Cardiac muscle cell (in vitro differentiated cells and primary cell): ENCODE data around the gene CBFA2T3. TPM values are rescaled to one million over a fixed set of nuclear protein-coding genes. Genes with fewer than 3 reads are reported as not detected.

Source experiments
- DNase-seq, 2 donors: peaks; one replicate each; pipeline versions ENCODE4 v3.0.0 to v3.0.0-alpha.2; 2010 to 2017; ENCODE audit warnings: low read depth in 1 of 2, low spot score in 1 of 2
- H3K27ac ChIP-seq: fragments of 200-600 bp; sonication (generic); 2 replicates; pipeline ENCODE4 v1.5.1; 2016
- H3K27me3 ChIP-seq: fragments of 200-600 bp; sonication (generic); 2 replicates; pipeline ENCODE4 v1.6.0; 2016; ENCODE audit warnings: control low read depth
- H3K36me3 ChIP-seq: fragments of 200-600 bp; sonication (generic); 2 replicates; pipeline ENCODE4 v1.5.1; 2016; ENCODE audit warnings: control low read depth
- H3K4me1 ChIP-seq: fragments of 200-600 bp; sonication (generic); 2 replicates; pipeline ENCODE4 v1.8.1; 2017; ENCODE audit warnings: low read depth, mild to moderate bottlenecking, mixed run types
- H3K4me3 ChIP-seq: fragments of 200-600 bp; sonication (generic); 2 replicates; pipeline ENCODE4 v1.5.1; 2016; ENCODE audit warnings: mild to moderate bottlenecking
- H3K9me3 ChIP-seq: fragments of 200-600 bp; sonication (generic); 2 replicates; pipeline ENCODE4 v1.5.1; 2017; ENCODE audit warnings: low read depth, mild to moderate bottlenecking, control low read depth
- CTCF ChIP-seq: IDR thresholded peaks from 2 replicates; pipeline ENCODE4 v1.5.1; 2012; ENCODE audit warnings: low read depth, mild to moderate bottlenecking, low read length
- polyA plus RNA-seq: library from polyadenylated mRNA; unstranded; fragments of >200 nt; fragmentation: Nextera tagmentation; extraction: Ambion mirVana; gene quantifications from 2 replicates; pipeline ENCODE4 v1.2.1, GENCODE V29; 2016
- total RNA-seq: library from RNA; depleted of rRNA; stranded (reverse); fragments of >200 nt; gene quantifications from 2 replicates; pipeline ENCODE4 v1.2.3, GENCODE V29; 2016

Gene CBFA2T3
- total and polyA plus RNA-seq, 2 experiments from 2014 or later, result 0.69 to 1.5 TPM

GRCh38 chr16:88943131-88943664 lies 33.8 kb downstream of the CBFA2T3 start:
- Histone ChIP-seq H3K4me1 (no peaks in the 10 kb centered on the region), H3K27me3 (peaks cover 45% of the 10 kb centered on the region), H3K4me3 (no peak overlapping the region), H3K9me3 (no peaks in the 10 kb centered on the region), H3K27ac (no peak overlapping the region), H3K36me3 (no peaks in the 10 kb centered on the region)
- DNase-seq, result no peak
- no peak for TF ChIP-seq CTCF

- Histone ChIP-seq H3K27me3 (peaks cover 46% of the 10 kb centered on the region), H3K4me3 (peak overlapping the region; percentile 58), H3K4me1 (no peaks in the 10 kb centered on the region), H3K27ac (no peak overlapping the region), H3K9me3 (no peaks in the 10 kb centered on the region), H3K36me3 (no peaks in the 10 kb centered on the region)
- peak; percentile 50 for TF ChIP-seq CTCF
- peak; percentile 25 to 75 for DNase-seq
Observed at GRCh38 chr16:88941913-88942909, 34.8 kb downstream of the CBFA2T3 start.

- peaks cover 55% of the 10 kb centered on the region for H3K27me3 ChIP-seq
- H3K4me3 ChIP-seq, result peak overlapping the region; percentile 71
- H3K27ac ChIP-seq, result no peak overlapping the region
- no peaks in the 10 kb centered on the region for H3K36me3 ChIP-seq
- no peak for TF ChIP-seq CTCF
- no peaks in the 10 kb centered on the region for H3K4me1 ChIP-seq
- H3K9me3 ChIP-seq, result no peaks in the 10 kb centered on the region
- DNase-seq, result peak in 1 of 2 donors; percentile 77
Observed at GRCh38 chr16:88940862-88941817, 35.9 kb downstream of the CBFA2T3 start.

- Histone ChIP-seq H3K36me3 (no peaks in the 10 kb centered on the region), H3K9me3 (no peaks in the 10 kb centered on the region), H3K27ac (no peak overlapping the region), H3K4me1 (no peaks in the 10 kb centered on the region), H3K4me3 (peak overlapping the region; percentile 71), H3K27me3 (peaks cover 51% of the 10 kb centered on the region)
- peak in 1 of 2 donors; percentile 15 for DNase-seq
- no peak for TF ChIP-seq CTCF
Observed at GRCh38 chr16:88939972-88940861, 36.8 kb downstream of the CBFA2T3 start.
